Anterior cingulate cortex (tissue), 58 donors: Measurements from ENCODE around the gene ANKRD31.
A peak's percentile ranks its signal among the peaks of the same experiment; 100 is the strongest.

ENCODE experiments used
- DNase-seq, 58 donors: peaks; one replicate each; lab custom pipeline; 2025; lab: John Stamatoyannopoulos, UW

ANKRD31 gene

GRCh38 chr5:75062925-75063531 lies 173.7 kb downstream of the ANKRD31 start:
- no peak for DNase-seq

- DNase-seq = no peak
Measured at GRCh38 chr5:75059912-75060545, 176.6 kb downstream of the ANKRD31 start.

- no peak for DNase-seq
Measured at GRCh38 chr5:75058986-75059535, 177.6 kb downstream of the ANKRD31 start.

GRCh38 chr5:75057561-75057960 lies 179.1 kb downstream of the ANKRD31 start:
- no peak for DNase-seq

GRCh38 chr5:75055727-75056144 lies 180.9 kb downstream of the ANKRD31 start:
- no peak for DNase-seq

GRCh38 chr5:75054134-75054930 lies 182.3 kb downstream of the ANKRD31 start:
- DNase-seq = peak in 16 of 58 donors; percentile 7 to 76 (median 54)

GRCh38 chr5:75053304-75054133 lies 183.2 kb downstream of the ANKRD31 start:
- DNase-seq = peak in 32 of 58 donors; percentile 31 to 78 (median 50)

- DNase-seq = no peak
Measured at GRCh38 chr5:75053054-75053303, 183.7 kb downstream of the ANKRD31 start.

- DNase-seq = peak in 8 of 58 donors; percentile 24 to 62 (median 32)
Measured at GRCh38 chr5:75052192-75053053, 184.3 kb downstream of the ANKRD31 start, which contains the start of gene GCNT4. TSS of gene GCNT4 (minus strand) at chr5:75052558. CDS start at chr5:75030037, 22,521 bp downstream.

- no peak for DNase-seq
Measured at GRCh38 chr5:75051217-75051751, 185.4 kb downstream of the ANKRD31 start.

- DNase-seq = peak in 3 of 58 donors; percentile 8 to 45 (median 11)
Measured at GRCh38 chr5:75050415-75050814, 186.3 kb downstream of the ANKRD31 start.

GRCh38 chr5:75049456-75050351 lies 187.0 kb downstream of the ANKRD31 start:
- peak in 8 of 58 donors; percentile 4 to 34 (median 14) for DNase-seq

- DNase-seq = peak in 1 of 58 donors; percentile 35
Measured at GRCh38 chr5:75048457-75048953, 188.2 kb downstream of the ANKRD31 start.

GRCh38 chr5:75047356-75047755 lies 189.3 kb downstream of the ANKRD31 start:
- no peak for DNase-seq

- no peak for DNase-seq
Measured at GRCh38 chr5:75046366-75047142, 190.1 kb downstream of the ANKRD31 start.

- no peak for DNase-seq
Measured at GRCh38 chr5:75045071-75045470, 191.6 kb downstream of the ANKRD31 start.

- peak in 13 of 58 donors; percentile 9 to 62 (median 31) for DNase-seq
Measured at GRCh38 chr5:75044406-75044805, 192.3 kb downstream of the ANKRD31 start.
